CD1c-positive myeloid dendritic cell (primary cell): ENCODE data around the gene CELSR1.

ENCODE experiments used
- DNase-seq: peaks from one replicate; pipeline ENCODE4 v3.0.0-alpha.2; 2016; ENCODE audit errors: extremely low spot score

Gene CELSR1

DNA sequence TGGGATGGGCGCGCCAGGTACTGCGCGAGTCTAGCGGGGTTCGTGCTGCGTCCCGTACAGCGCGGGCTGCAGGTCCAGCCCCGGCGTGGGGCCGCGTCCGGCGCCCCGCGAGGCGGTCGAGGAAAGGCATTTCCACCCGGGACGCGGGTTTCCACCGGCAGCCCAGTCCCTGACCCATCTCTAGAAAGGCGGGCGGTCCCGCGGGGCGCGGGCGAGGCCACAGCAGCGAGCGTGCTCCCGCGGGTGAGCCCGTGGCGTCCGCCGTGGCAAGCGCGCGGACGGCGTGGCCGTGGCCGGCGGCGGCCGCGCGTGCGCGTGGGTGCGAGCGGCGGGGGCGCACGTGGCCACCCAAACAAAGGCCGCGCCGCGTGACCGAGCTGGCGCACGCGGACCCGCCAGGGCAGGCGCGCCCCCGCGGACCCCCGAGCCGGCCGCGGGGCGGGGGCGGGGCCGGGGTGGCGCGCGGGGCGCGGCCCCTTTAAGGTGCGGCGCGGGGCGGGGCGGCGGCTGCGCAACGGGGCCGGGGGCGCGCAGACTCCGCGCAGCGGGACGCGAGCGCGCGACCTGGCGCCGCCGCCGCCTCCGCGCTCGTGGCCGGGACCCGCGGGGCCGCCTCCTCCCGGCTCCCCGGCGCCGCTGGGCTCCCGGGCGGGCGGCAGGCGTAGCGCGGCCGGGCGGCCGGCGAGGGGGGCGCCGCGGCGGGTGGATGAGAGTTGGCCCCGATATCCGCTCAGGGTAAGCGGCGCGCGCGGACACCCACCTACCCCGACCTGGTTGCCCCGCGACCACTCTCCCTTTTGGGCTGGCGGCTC lies 39.3 kb upstream of the CELSR1 start:
- DNase-seq, result peak; percentile 79

DNA sequence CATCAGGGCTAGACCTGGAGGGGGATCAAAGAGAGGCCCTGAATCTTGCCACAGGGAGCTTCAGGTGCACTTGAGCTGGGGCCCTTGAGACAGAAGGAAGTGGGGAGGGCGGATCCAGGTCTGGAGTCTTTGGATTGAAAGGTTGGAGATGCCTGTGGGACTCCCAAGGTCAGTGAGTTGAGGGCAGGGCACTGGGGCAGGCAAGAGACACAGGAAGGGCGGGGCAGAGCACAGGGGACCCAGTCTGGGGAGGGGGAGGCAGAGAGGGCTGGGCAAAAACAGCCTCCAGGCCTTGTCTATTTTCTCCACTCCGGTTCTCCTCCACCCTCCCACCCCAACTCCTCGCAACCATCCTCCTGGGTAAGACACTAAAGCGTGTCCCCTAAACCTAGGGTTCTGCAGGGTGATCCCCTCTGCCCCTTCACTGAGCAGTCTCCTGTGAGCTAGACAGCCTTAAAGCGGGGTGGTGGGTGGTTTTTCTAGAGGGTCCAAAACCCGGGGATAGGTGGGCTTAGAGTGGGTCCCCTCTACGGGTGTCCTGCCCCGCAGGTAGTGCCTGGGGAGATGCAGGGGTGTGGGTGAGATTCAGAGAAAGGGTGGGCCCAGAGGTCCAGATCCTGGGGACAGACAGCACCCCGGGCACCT lies 38.6 kb upstream of the CELSR1 start:
- no peak for DNase-seq

GRCh38 chr22:46574993-46575910 lies 37.8 kb upstream of the CELSR1 start:
- DNase-seq, result no peak

GRCh38 chr22:46574438-46574992 lies 37.1 kb upstream of the CELSR1 start:
- DNase-seq, result no peak

- peak; percentile 74 for DNase-seq
Measured at GRCh38 chr22:46573781-46574437, 36.5 kb upstream of the CELSR1 start.

GRCh38 chr22:46572911-46573780 lies 35.7 kb upstream of the CELSR1 start:
- no peak for DNase-seq

DNA sequence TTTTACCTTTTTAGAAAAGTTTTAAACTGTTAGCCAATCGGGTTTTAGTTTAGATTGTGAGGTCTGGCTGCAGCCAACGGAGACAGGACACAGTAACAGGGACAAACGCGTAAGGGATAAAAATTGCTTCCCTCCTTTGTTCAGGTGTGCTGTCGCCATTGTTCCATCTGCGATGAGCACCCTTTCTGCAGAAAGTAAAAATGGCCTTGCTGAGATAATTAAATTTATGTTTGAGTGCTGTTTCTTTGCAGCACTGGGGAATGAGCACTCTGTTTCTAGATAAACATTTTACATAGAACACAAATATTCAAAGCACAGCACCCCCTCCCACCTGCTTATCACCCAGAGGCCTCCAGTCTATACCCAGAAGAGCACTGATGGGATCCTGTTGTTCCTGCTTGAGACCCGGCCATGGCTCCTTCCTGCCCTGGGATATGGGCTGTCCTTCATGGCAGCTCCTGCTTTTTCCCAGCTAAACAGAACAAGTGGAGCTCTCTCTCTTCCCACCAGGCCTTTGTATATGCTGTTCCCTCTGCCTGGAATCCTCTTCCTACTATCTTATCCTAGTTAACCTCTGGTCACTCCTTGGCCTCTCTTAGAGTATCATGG lies 34.3 kb upstream of the CELSR1 start:
- DNase-seq, result no peak

DNA sequence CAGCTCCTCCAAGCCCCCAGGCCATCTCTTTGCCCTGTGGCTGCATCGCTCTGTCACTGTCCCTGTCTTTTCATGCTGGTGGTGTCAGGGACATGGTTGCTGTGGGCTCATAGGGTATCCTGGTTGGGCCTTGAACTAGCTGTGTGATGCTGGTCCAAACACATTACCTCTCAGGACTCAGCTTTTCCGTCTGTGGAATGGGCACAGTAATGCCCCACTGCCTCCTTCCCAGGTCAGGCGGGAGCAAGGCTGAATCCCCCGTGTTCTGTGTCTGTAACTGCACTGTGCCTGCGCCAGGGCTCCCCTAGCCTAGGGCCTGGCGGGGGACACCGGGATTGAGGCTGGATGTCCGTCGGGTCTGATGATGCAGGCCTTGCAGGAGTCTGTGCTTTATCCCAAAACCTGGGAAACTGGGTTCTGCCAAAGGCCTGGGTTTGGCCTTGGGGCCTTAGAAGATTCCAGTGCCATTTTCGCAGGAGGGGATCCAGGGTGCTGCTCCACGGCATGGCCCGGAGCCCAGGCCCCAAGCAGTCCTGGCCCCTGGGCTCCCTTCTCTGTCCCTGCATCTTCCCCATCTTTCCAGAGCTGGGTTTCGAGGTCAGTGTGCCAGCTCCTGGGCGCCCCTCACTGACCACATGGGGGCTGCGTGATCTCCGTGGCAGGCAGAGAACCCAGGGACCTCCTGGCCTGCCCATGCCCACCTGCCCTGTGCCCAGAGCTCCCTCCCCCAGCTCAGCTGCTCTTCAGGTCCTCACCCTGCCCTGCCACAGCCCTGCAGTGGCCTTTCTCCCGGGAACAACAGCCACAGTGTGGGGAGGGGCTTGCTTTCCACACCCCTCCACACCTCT lies 32.7 kb upstream of the CELSR1 start:
- DNase-seq, result no peak

DNA sequence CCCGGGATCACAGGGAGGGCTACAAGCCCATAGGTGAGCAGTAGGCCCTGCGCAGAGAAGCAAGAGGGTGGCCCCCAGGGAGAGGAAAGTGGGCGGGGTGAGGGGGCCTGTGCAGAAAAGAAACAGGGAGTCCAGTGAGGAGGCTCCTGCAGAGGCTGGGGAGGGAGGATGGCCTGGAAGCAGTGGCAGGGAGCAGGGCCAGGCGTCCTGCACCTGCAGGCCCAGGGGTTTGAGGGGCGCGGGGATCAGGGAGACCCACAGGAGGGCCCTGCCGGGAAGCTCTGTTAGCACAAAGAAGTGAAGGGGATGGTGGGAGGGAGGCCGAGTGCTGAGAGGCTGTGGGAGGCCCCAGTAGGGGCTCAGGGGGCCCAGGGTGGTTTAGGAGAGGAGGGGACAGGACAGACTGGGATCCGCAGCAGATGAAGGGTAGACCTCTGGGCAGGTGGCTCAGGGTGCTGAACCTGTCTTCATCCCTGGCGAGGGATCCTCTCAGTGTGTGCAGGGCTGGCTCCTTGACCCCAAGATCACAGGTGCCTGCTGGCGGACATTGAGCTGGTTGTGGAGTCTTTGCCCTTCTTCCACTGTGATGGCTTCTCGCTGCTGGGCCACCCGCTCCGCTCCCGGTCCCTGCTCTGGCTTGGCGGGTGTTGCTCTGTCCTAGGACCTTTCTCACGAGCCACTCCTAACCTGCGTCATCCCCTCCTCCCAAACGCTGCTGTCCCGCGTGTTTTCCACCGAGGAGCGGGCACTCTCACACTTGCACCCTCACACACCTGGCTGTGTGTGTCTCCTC lies 31.8 kb upstream of the CELSR1 start:
- DNase-seq, result no peak

DNA sequence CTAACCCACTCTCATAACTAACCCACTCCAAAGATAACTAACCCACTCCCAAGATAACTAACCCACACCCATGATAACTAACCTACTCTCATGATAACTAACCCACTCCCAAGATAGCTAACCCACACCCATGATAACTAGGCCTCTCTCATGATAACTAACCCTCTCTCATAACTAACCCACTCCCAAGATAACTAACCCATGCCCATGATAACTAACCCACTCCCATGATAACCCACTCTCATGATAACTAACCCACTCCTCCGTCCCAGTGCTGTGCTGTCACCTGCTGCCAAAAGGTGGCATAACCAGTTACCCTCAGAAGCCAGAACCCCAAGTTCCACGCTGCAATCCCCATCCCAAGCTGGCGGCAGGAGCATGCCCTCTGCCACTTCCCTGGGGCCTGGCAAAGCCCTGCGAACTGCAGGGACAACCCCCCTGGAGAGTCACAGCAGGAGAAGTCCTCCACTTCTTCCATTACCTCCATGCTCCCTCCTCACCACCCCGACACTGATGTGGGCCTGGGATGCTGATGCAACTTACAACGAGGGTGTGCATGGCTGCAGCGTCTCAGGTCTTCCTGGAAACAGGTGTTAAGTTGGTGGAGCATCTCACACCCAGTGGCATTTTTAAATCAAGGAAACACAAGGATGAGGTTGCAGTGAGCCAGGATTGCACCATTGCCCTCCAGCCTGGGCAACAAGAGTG lies 30.8 kb upstream of the CELSR1 start:
- no peak for DNase-seq

DNA sequence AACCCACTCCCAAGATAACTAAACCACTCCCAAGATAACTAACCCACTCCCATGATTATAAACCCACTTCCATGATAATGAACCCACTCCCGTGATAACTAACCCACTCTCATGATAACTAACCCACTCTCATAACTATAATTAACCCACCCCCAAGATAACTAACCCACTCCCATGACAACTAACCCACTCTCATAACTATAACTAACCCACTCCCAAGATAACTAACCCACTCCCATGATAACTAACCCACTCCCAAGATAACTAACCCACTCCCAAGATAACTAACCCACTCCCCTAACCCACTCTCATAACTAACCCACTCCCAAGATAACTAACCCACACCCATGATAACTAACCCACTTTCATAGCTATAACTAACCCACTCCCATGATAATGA lies 30.1 kb upstream of the CELSR1 start:
- DNase-seq, result no peak

- no peak for DNase-seq
Measured at GRCh38 chr22:46564084-46564714, 26.8 kb upstream of the CELSR1 start.

DNA sequence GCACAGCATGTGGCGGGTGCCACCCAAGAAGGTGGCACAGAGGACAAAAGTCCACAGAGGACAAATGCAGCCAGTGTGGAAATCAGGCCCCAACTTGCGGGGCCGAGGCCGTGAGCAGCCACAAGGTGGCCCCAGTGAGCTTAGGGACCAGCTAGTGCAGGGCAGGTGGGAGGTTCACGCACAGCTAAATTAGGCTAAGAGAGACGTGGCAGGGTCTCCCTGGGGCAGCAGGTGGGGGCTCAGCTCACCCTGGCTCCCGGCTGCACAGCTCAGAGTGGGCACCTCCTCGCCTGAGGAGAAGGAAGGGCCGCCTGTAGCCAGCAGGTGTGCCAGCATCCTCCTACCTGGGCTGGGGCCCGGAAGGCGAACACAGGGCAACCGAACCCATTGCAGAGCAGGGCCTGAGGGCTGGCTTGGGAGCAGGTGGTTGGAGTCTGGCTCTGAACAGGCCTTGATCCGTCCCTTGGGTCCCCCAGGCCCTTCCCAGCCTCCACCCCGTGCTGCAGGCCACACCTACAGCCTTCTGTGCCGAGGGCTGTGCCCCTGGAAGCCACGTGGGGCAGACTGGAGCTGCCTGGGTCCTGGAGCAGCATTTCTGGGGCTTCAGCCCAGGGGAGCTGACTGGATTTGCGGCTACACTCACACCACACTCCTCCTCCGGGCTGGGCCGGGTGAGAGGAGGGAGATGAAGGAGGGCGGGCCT lies 26.1 kb upstream of the CELSR1 start:
- peak; percentile 80 for DNase-seq

GRCh38 chr22:46561435-46561905 lies 24.1 kb upstream of the CELSR1 start:
- DNase-seq, result no peak

GRCh38 chr22:46560696-46561295 lies 23.4 kb upstream of the CELSR1 start:
- DNase-seq, result no peak
